IMR-90 (cell line): ENCODE data around the gene GAR1. TPM values are rescaled to one million over a fixed set of nuclear protein-coding genes. Genes with fewer than 3 reads are reported as not detected.

Experiments
- ATAC-seq: fragments of 200-7000 bp; cut with Tn5 transposase; 2 replicates; pipeline ENCODE4 v1.9.1; 2020; ENCODE audit warnings: low read depth, mild to moderate bottlenecking, moderate library complexity
- BruUV-seq: library from RNA; stranded (reverse); fragments of 400-500 nt; replicated peaks from 2 replicates; lab custom pipeline; 2021; lab: Mats Ljungman, UMichigan
- CTCF ChIA-PET: fragments of 300-600 bp; formaldehyde crosslinking; extraction: SDS; loops from one replicate; lab custom pipeline; 2021; ENCODE audit warnings: antibody characterized with exemption; lab: Yijun Ruan, JAX
- POLR2A ChIA-PET: fragments of 300-600 bp; sonication (Branson Sonifier 250); formaldehyde crosslinking; loops from one replicate; lab custom pipeline; 2022; ENCODE audit warnings: antibody characterized with exemption; ENCODE audit not compliant: unreplicated experiment; lab: Charles Lee
- DNase-seq: peaks from one replicate; pipeline ENCODE4 v3.0.0; 2013
- H2AFZ ChIP-seq: replicated peaks from 2 replicates; pipeline ENCODE3; 2013; ENCODE audit warnings: low read length, mild to moderate bottlenecking; ENCODE audit not compliant: poor library complexity
- H2AK5ac ChIP-seq: 2 replicates; pipeline ENCODE4 v1.6.1; 2013; ENCODE audit warnings: low read depth, low read length, inconsistent platforms
- H2AK9ac ChIP-seq: replicated peaks from 2 replicates; pipeline ENCODE3; 2013; ENCODE audit warnings: mild to moderate bottlenecking, low read depth, low read length, moderate library complexity; ENCODE audit not compliant: poor library complexity
- H2BK120ac ChIP-seq: 2 replicates; pipeline ENCODE4 v1.6.1; 2013; ENCODE audit warnings: low read depth, low read length, inconsistent platforms
- H2BK15ac ChIP-seq: 3 replicates; pipeline ENCODE4 v1.6.1; 2013; ENCODE audit warnings: low read depth, low read length, inconsistent platforms
- H2BK20ac ChIP-seq: 2 replicates; pipeline ENCODE4 v1.6.1; 2013; ENCODE audit warnings: low read depth, mild to moderate bottlenecking, inconsistent platforms, low read length, moderate library complexity
- H2BK5ac ChIP-seq: 2 replicates; pipeline ENCODE4 v1.6.1; 2013; ENCODE audit warnings: mild to moderate bottlenecking, low read depth, low read length, inconsistent platforms; ENCODE audit not compliant: poor library complexity, severe bottlenecking
- H3K14ac ChIP-seq: replicated peaks from 2 replicates; pipeline ENCODE4 v1.6.1; 2013; ENCODE audit warnings: low read depth, low read length, inconsistent platforms
- H3K18ac ChIP-seq: 2 replicates; pipeline ENCODE4 v1.6.1; 2013; ENCODE audit warnings: low read depth, low read length, control low read depth
- H3K23ac ChIP-seq: 2 replicates; pipeline ENCODE4 v1.6.1; 2013; ENCODE audit warnings: low read depth, low read length, inconsistent platforms
- H3K27ac ChIP-seq: 2 replicates; pipeline ENCODE4 v1.5.1; 2013; ENCODE audit warnings: mild to moderate bottlenecking, control low read depth, low read length; ENCODE audit not compliant: insufficient read depth
- H3K27me3 ChIP-seq: 2 replicates; pipeline ENCODE4 v1.6.1; 2013; ENCODE audit warnings: low read length; ENCODE audit not compliant: control insufficient read depth, insufficient read depth
- H3K36me3 ChIP-seq: 2 replicates; pipeline ENCODE4 v1.6.1; 2013; ENCODE audit warnings: low read length, mixed read lengths; ENCODE audit not compliant: control insufficient read depth, insufficient read depth
- H3K4ac ChIP-seq: 2 replicates; pipeline ENCODE4 v1.6.1; 2013; ENCODE audit warnings: low read depth, low read length, inconsistent platforms
- H3K4me1 ChIP-seq: 2 replicates; pipeline ENCODE4 v1.6.1; 2013; ENCODE audit warnings: low read length, mixed read lengths; ENCODE audit not compliant: control insufficient read depth, insufficient read depth
- H3K4me2 ChIP-seq: 2 replicates; pipeline ENCODE4 v1.6.1; 2013; ENCODE audit warnings: low read depth, mild to moderate bottlenecking, control low read depth, low read length, moderate library complexity
- H3K4me3 ChIP-seq: 2 replicates; pipeline ENCODE4 v1.5.1; 2013; ENCODE audit warnings: low read depth, mild to moderate bottlenecking, control low read depth, low read length, moderate library complexity; ENCODE audit not compliant: insufficient read depth
- H3K56ac ChIP-seq: 2 replicates; pipeline ENCODE4 v1.6.1; 2013; ENCODE audit warnings: low read length, inconsistent platforms; ENCODE audit not compliant: insufficient read depth; ENCODE audit errors: extremely low read depth
- H3K79me1 ChIP-seq, 2 experiments: 2 replicates each; pipeline ENCODE4 v1.6.1; 2013; ENCODE audit warnings: low read length in 2 of 2, inconsistent platforms in 1 of 2, low read depth in 1 of 2
- H3K9ac ChIP-seq: 2 replicates; pipeline ENCODE4 v1.6.1; 2013; ENCODE audit warnings: low read depth, low read length, control low read depth
- H3K9me1 ChIP-seq: 2 replicates; pipeline ENCODE4 v1.6.1; 2013; ENCODE audit warnings: low read length, inconsistent platforms; ENCODE audit not compliant: insufficient read depth
- H3K9me3 ChIP-seq: 2 replicates; pipeline ENCODE4 v1.6.1; 2013; ENCODE audit warnings: low read length; ENCODE audit not compliant: control insufficient read depth, insufficient read depth
- H4K20me1 ChIP-seq: 2 replicates; pipeline ENCODE4 v1.6.1; 2013; ENCODE audit warnings: low read length, inconsistent platforms; ENCODE audit not compliant: insufficient read depth
- H4K5ac ChIP-seq: 2 replicates; pipeline ENCODE4 v1.6.1; 2013; ENCODE audit warnings: mild to moderate bottlenecking, low read depth, low read length, control low read depth
- H4K8ac ChIP-seq, 2 experiments: 2 replicates each; pipeline ENCODE4 v1.6.1; 2013; ENCODE audit warnings: low read depth in 2 of 2, low read length in 2 of 2, control low read depth in 1 of 2, inconsistent platforms in 1 of 2
- H4K91ac ChIP-seq: 2 replicates; pipeline ENCODE4 v1.6.1; 2013; ENCODE audit warnings: low read depth, low read length, inconsistent platforms; ENCODE audit not compliant: insufficient read depth
- BHLHE40 ChIP-seq: fragments of 150-350 bp; IDR thresholded peaks from 2 replicates; pipeline ENCODE4 v1.6.1; 2016; ENCODE audit warnings: mild to moderate bottlenecking, low read depth, low read length
- CHD1 ChIP-seq: IDR thresholded peaks from 2 replicates; pipeline ENCODE4 v1.6.1; 2012; ENCODE audit warnings: low read depth, low read length, improper control_type of control experiment
- CTCF ChIP-seq: conservative IDR thresholded peaks from 2 replicates; pipeline ENCODE4 v1.5.1; 2012; ENCODE audit warnings: mild to moderate bottlenecking, low read depth, low read length, improper control_type of control experiment
- ELK1 ChIP-seq: fragments of 150-350 bp; IDR thresholded peaks from 2 replicates; pipeline ENCODE4 v1.6.1; 2016; ENCODE audit warnings: low read depth, mild to moderate bottlenecking, low read length, moderate library complexity, borderline replicate concordance
- FOS ChIP-seq: fragments of 150-350 bp; IDR thresholded peaks from 2 replicates; pipeline ENCODE4 v1.6.1; 2016; ENCODE audit warnings: low read depth, low read length
- MAFK ChIP-seq: IDR thresholded peaks from 2 replicates; pipeline ENCODE4 v1.6.1; 2012; ENCODE audit warnings: low read depth, low read length, improper control_type of control experiment
- MAZ ChIP-seq: IDR thresholded peaks from 2 replicates; pipeline ENCODE4 v1.6.1; 2012; ENCODE audit warnings: low read depth, mild to moderate bottlenecking, low read length, improper control_type of control experiment, moderate library complexity, borderline replicate concordance
- MXI1 ChIP-seq: IDR thresholded peaks from 2 replicates; pipeline ENCODE4 v1.6.1; 2012; ENCODE audit warnings: low read depth, mild to moderate bottlenecking, low read length, moderate library complexity, borderline replicate concordance
- NFE2L2 ChIP-seq: fragments of 150-350 bp; IDR thresholded peaks from 2 replicates; pipeline ENCODE4 v1.6.1; 2016; ENCODE audit warnings: low read depth, mild to moderate bottlenecking, low read length
- POLR2A ChIP-seq: IDR thresholded peaks from 2 replicates; pipeline ENCODE4 v1.6.1; 2012; ENCODE audit warnings: mild to moderate bottlenecking, low read depth, low read length
- RAD21 ChIP-seq: IDR thresholded peaks from 2 replicates; pipeline ENCODE4 v1.6.1; 2012; ENCODE audit warnings: low read length, improper control_type of control experiment
- RCOR1 ChIP-seq: IDR thresholded peaks from 2 replicates; pipeline ENCODE4 v1.6.1; 2012; ENCODE audit warnings: mild to moderate bottlenecking, low read length, improper control_type of control experiment; ENCODE audit not compliant: insufficient replicate concordance
- RFX5 ChIP-seq: IDR thresholded peaks from 2 replicates; pipeline ENCODE4 v1.8.0; 2012; ENCODE audit warnings: low read depth, mild to moderate bottlenecking, low read length, moderate library complexity
- SMC3 ChIP-seq: fragments of 150-350 bp; IDR thresholded peaks from 2 replicates; pipeline ENCODE4 v1.6.1; 2016; ENCODE audit warnings: low read depth, mild to moderate bottlenecking, antibody characterized with exemption, low read length, moderate library complexity
- USF2 ChIP-seq: fragments of 150-350 bp; IDR thresholded peaks from 2 replicates; pipeline ENCODE4 v1.6.1; 2017; ENCODE audit warnings: mild to moderate bottlenecking, antibody characterized with exemption, low read length, low read depth
- WGBS, 2 experiments: methylation state at CpG; one replicate each; pipeline versions ENCODE4 v1.1.5 to v1.1.7; 2013; ENCODE audit warnings: missing lambda C conversion rate in 2 of 2; ENCODE audit not compliant: insufficient read length in 1 of 2; ENCODE audit errors: extremely low coverage in 2 of 2; 5-methylcytosine and 5-hydroxymethylcytosine counted together
- dilution Hi-C: fragments of 300-500 bp; cut with HindIII; formaldehyde crosslinking; loops from one replicate; pipeline ENCODE4 v1.14.3; 2018; ENCODE audit warnings: low sequenced_read_pairs; ENCODE audit not compliant: unreplicated experiment
- in situ Hi-C: fragments of 300-500 bp; cut with MboI; formaldehyde crosslinking; loops from 3 replicates; pipeline ENCODE4 v1.14.3; 2019; ENCODE audit warnings: low sequenced_read_pairs, inconsistent platforms, mixed read lengths
- intact Hi-C: fragments of 100-400 bp; cut with micrococcal nuclease; formaldehyde crosslinking; loops from 2 replicates; pipeline ENCODE4 v1.10.0; 2022
- polyA plus RNA-seq, 3 experiments: library from polyadenylated mRNA; depleted of rRNA; stranded (reverse); fragments of >200 nt; gene quantifications; 2 replicates each; pipeline ENCODE4 v1.2.3, GENCODE V29; 2012; ENCODE audit warnings: low replicate concordance in 1 of 3
- total RNA-seq: library from RNA; depleted of rRNA; stranded (reverse); fragments of >200 nt; gene quantifications from 2 replicates; pipeline ENCODE4 v1.2.3, GENCODE V29; 2012

Gene GAR1
- total and polyA plus RNA-seq, 2 of the 4 experiments (the other 2 are of a cell fraction) = 1.1 to 22.0 TPM

GRCh38 chr4:109850601-109851000 lies 35.0 kb downstream of the GAR1 start:
- Histone ChIP-seq H3K9ac (no peak overlapping the region), H4K5ac (no peak overlapping the region), H3K36me3 (no peaks in the 10 kb centered on the region), H3K9me3 (no peaks in the 10 kb centered on the region), H2BK20ac (no peak overlapping the region), H2AK9ac (no peak overlapping the region), H3K79me1 (no peaks in the 10 kb centered on the region), H3K9me1 (no peaks in the 10 kb centered on the region), H3K4me1 (no peaks in the 10 kb centered on the region), H2BK5ac (no peak overlapping the region), H2BK120ac (no peak overlapping the region), H3K4ac (no peak overlapping the region), H4K8ac (no peak overlapping the region), H3K4me2 (no peak overlapping the region), H3K23ac (no peak overlapping the region), H3K14ac (no peak overlapping the region), H2BK15ac (no peak overlapping the region), H3K27ac (no peak overlapping the region), H3K56ac (no peak overlapping the region), H4K20me1 (no peaks in the 10 kb centered on the region), H3K27me3 (peaks cover 3% of the 10 kb centered on the region; the same call in 1 of the 2 replicates), H3K18ac (no peak overlapping the region), H3K4me3 (no peak overlapping the region), H2AK5ac (no peak overlapping the region), H2AFZ (no peak overlapping the region), H4K91ac (no peak overlapping the region)
- dilution Hi-C loops = no loop called here
- in situ Hi-C loops = no loop called here
- ChIA-PET CTCF (no interaction called here), POLR2A (no interaction called here)
- BruUV-seq = no TSS peak
- intact Hi-C loops = no loop called here
- 100% methylated on average over 1 of the region's 5 CpGs; no CpG with 5 or more reads in 1 of the 2 experiments for WGBS, 2 experiments
- TF ChIP-seq FOS (no peak), SMC3 (no peak), ELK1 (no peak), POLR2A (no peak), USF2 (no peak), CHD1 (no peak), BHLHE40 (no peak), RAD21 (no peak), NFE2L2 (no peak), RFX5 (no peak), RCOR1 (no peak), CTCF (no peak), MAFK (no peak), MXI1 (no peak), MAZ (no peak)
- ATAC-seq = no peak
- DNase-seq = no peak
